GM13976 (cell line): ENCODE data around the gene SIK3.

Experiments used
- DNase-seq: peaks from one replicate; pipeline ENCODE4 v3.0.0; 2012; ENCODE audit warnings: low spot score
- in situ Hi-C: fragments of 300-500 bp; cut with MboI; formaldehyde crosslinking; loops from one replicate; pipeline ENCODE4 v1.12.0; 2022; ENCODE audit warnings: low sequenced_read_pairs, mixed read lengths, inconsistent platforms; ENCODE audit not compliant: unreplicated experiment
- TF ChIP-seq, protein P1 (sequence below): IDR thresholded peaks from 2 replicates; pipeline ENCODE4 v1.5.1; 2012; ENCODE audit warnings: borderline replicate concordance, mild to moderate bottlenecking; ENCODE audit not compliant: insufficient read depth; ENCODE audit errors: extremely low read depth, missing control alignments, control extremely low read depth

SIK3 gene

DNA sequence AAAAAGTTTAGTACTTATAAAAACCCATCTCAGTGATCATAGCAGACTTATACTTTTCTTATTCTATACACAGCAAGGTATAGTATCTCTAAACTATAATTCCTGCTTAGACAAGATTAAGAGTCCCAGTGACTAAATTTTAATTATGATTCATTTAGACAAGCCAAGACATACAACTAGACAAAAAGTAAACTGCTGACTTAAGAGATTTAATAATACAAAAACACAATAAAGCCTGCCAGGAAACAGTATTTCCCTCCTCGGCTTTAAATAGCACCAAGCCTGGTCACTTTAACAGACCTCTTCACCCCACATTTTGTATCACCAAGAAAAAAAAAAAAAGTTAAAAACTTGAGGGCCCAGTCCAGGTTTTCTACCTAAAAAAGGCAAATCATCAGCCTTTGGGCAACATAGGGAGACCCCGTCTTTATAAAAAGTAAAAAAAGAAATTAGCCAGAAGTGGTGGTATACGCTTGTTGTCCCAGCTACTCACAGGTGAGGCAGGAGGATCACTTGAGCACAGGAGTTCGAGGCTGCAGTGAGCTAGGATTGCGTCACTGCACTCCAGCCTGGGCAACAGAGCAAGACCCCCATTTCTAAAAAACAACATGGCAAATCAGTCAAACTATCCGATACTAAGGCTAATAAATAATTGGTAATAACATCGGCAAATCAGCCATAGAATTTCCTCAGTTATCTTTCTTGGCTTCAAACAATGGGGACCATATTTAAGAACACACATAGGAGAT is 53.8 kb downstream of the SIK3 start:
- TF ChIP-seq, protein P1, sequence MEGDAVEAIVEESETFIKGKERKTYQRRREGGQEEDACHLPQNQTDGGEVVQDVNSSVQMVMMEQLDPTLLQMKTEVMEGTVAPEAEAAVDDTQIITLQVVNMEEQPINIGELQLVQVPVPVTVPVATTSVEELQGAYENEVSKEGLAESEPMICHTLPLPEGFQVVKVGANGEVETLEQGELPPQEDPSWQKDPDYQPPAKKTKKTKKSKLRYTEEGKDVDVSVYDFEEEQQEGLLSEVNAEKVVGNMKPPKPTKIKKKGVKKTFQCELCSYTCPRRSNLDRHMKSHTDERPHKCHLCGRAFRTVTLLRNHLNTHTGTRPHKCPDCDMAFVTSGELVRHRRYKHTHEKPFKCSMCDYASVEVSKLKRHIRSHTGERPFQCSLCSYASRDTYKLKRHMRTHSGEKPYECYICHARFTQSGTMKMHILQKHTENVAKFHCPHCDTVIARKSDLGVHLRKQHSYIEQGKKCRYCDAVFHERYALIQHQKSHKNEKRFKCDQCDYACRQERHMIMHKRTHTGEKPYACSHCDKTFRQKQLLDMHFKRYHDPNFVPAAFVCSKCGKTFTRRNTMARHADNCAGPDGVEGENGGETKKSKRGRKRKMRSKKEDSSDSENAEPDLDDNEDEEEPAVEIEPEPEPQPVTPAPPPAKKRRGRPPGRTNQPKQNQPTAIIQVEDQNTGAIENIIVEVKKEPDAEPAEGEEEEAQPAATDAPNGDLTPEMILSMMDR = no peak
- DNase-seq = no peak
- in situ Hi-C loops = no loop called here

DNA sequence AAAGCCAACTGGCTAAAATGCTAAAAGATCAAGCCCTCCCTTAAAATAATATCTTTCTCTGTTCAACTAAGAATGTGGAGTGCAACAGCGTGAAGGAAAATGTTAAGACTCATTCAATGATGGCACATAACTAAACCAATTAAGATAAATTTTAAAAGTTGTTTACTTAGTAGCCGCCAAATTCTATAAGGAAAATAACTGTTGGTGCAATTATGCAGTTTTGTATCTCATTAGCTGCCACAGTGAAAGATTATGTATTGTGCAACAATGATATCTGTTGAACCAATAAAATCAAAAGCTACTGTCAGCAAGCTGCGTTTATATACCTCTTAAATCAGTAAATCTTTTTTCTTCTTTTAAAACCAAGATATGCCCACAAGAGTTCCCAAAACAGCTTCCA is 55.5 kb downstream of the SIK3 start:
- TF ChIP-seq, protein P1 = no peak
- in situ Hi-C loops = no loop called here
- DNase-seq = no peak

DNA sequence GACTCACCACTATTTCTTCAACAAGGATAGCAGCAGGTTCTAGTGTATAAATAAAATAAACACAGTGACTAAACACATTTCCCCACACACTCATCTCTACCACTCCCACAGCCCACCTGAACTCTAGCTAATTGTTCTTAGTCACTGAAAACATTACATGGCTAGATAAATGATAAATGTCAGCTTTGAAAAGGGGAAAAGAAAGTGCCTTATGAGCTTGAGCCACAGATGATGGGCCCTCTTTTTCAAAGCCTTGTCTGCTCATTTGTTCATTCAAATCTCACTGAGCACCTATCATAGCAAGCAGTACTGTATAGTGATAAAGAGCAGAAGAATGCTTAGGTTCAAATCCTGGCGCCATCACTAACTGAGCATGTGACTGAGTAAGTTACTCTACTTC is 58.3 kb downstream of the SIK3 start:
- no peak for DNase-seq
- TF ChIP-seq, protein P1 = no peak
- in situ Hi-C loops = no loop called here

GRCh38 chr11:117039270-117039669 is 59.0 kb downstream of the SIK3 start:
- TF ChIP-seq, protein P1 = no peak
- no peak for DNase-seq
- in situ Hi-C loops = no loop called here

GRCh38 chr11:117037975-117038350 is 60.3 kb downstream of the SIK3 start:
- in situ Hi-C loops = no loop called here
- DNase-seq = no peak
- TF ChIP-seq, protein P1 = no peak

DNA sequence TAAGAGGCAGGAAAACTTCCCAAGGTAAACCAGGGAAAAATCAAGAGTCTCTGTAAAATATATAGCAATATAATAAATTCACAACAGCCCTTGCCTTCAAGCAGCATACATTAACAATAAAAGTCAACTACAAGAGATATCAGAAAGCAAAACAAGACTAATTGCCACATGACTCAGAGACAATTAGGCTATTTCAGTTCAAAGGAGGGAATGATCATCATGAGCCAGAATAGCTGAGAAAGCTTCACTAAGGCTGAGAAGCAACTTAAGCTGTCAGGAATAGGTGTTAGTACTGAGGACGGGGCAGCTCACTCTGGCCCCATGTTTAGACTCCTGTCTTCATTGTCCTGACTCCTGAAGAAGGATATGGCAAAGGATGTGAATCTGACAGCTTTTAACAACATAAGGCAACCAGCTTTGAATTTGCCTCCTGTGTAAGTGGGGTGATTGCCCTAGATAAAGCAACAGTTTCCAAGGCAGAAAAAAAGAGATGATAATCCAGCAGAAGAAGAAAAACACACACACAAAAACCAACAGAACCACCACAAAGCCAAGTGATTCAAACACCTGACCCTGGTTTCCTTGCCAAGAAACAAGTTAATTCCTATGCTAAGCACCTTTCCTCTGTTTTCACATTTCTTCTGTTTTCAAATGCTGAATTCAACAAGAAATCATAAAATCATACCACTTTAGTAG is 60.8 kb downstream of the SIK3 start:
- TF ChIP-seq, protein P1 = no peak
- in situ Hi-C loops = no loop called here
- DNase-seq = no peak
